Posterior vena cava (tissue), 2 donors: Measurements from ENCODE around the gene SPOCK2. TPM values are rescaled to one million over a fixed set of nuclear protein-coding genes. Genes with fewer than 3 reads are reported as not detected.

Experiments used
- DNase-seq: peaks from one replicate; pipeline ENCODE4 v3.0.0-alpha.2; 2020; ENCODE audit warnings: low spot score
- intact Hi-C, 2 donors: fragments of 100-400 bp; cut with DNase I; formaldehyde crosslinking; loops; one replicate each; pipeline versions ENCODE4 v1.14.1 to v1.14.2; 2022 to 2023
- total RNA-seq, 2 donors: library from RNA; stranded (reverse); fragmentation: NEBNext Ultra II Directional; extraction: Animal tissue kit (Norgen Biotek cat#: 25700); gene quantifications; one replicate each; pipeline ENCODE4 v1.2.1, GENCODE V29; 2021
- donor health status: DM: yes; HTN: yes; CAD: no.
- donor health status: DM: yes; HTN: yes; CAD: no.

The SPOCK2 gene
- total RNA-seq, 2 donors from 2014 or later = 2.4 to 4.5 TPM

GRCh38 chr10:72009425-72010081, 78.8 kb downstream of the SPOCK2 start:
- peak; percentile 96 for DNase-seq
- intact Hi-C loops = loop anchor here in 1 of 2 donors (5.0 kb wide), 1 partner anchor 37 kb away; no protein-coding TSS in a partner anchor

- intact Hi-C loops = no loop called here
- DNase-seq = no peak
These were observed 79.3 kb downstream of the SPOCK2 start for GRCh38 chr10:72009051-72009424.

Other genes with a start within 250 kb of the SPOCK2 start
- 1,000 to 10,000 TPM in 1 of 2 donors, 100 to 1,000 TPM in 1; 787 to 1,159 TPM for gene PSAP, start 237.3 kb downstream of the SPOCK2 start, total RNA-seq
- gene CHST3, start 124.2 kb downstream of the SPOCK2 start, total RNA-seq = 10 to 100 TPM; 34.9 to 37.7 TPM
- 10 to 100 TPM; 77.4 to 95.3 TPM for gene ANAPC16, start 127.5 kb upstream of the SPOCK2 start, total RNA-seq
- 10 to 100 TPM; 28.3 to 37.7 TPM for gene ASCC1, start 127.7 kb upstream of the SPOCK2 start, total RNA-seq
- 100 to 1,000 TPM; 208 to 244 TPM for gene DDIT4, start 185.4 kb upstream of the SPOCK2 start, total RNA-seq